Heart right ventricle (tissue), 16 donors: ENCODE results near the gene EIF6. TPM values are rescaled to one million over a fixed set of nuclear protein-coding genes. Genes with fewer than 3 reads are reported as not detected.

Source experiments
- ATAC-seq, 8 donors: fragments of 200-7000 bp; cut with Tn5 transposase; one replicate each; pipeline ENCODE4 v1.9.1; 2020; ENCODE audit warnings: mild to moderate bottlenecking in 8 of 8, moderate library complexity in 8 of 8, moderate number of reproducible peaks in 1 of 8
- DNase-seq, 2 donors: peaks; one replicate each; pipeline ENCODE4 v3.0.0-alpha.2; 2020
- H3K27ac ChIP-seq, 10 donors: fragments of 200-600 bp; sonication (generic) in 2 of 10; one replicate each; pipeline versions ENCODE4 v1.5.0 to v1.8.0; 2020 to 2022; ENCODE audit warnings: mild to moderate bottlenecking in 3 of 10
- H3K27me3 ChIP-seq, 7 donors: fragments of 200-600 bp; one replicate each; pipeline ENCODE4 v1.8.0; 2021 to 2022; ENCODE audit warnings: mild to moderate bottlenecking in 2 of 7
- H3K36me3 ChIP-seq, 9 donors: fragments of 200-600 bp; sonication (generic) in 1 of 9; one replicate each; pipeline versions ENCODE4 v1.5.0 to v1.8.0; 2020 to 2022; ENCODE audit warnings: mild to moderate bottlenecking in 2 of 9
- H3K4me1 ChIP-seq, 9 donors: fragments of 200-600 bp; sonication (generic) in 1 of 9; one replicate each; pipeline versions ENCODE4 v1.5.0 to v1.8.0; 2020 to 2022; ENCODE audit warnings: mild to moderate bottlenecking in 4 of 9
- H3K4me3 ChIP-seq, 10 donors: fragments of 200-600 bp; sonication (generic) in 2 of 10; one replicate each; pipeline versions ENCODE4 v1.5.0 to v1.8.0; 2020 to 2022; ENCODE audit warnings: mild to moderate bottlenecking in 7 of 10, moderate library complexity in 2 of 10
- H3K9me3 ChIP-seq, 11 donors: fragments of 200-600 bp in 10 of 11; sonication (generic) in 2 of 11; one replicate each; pipeline versions ENCODE4 v1.5.0 to v1.8.0; 2013 to 2022; ENCODE audit warnings: mild to moderate bottlenecking in 2 of 11, control low read depth in 1 of 11, moderate library complexity in 1 of 11
- CTCF ChIP-seq, 9 donors: fragments of 200-600 bp; sonication (generic) in 2 of 9; IDR thresholded peaks; one replicate each; pipeline versions ENCODE4 v1.5.0 to v1.8.0; 2021 to 2022; ENCODE audit warnings: antibody characterized with exemption in 9 of 9, mild to moderate bottlenecking in 5 of 9, moderate library complexity in 1 of 9
- WGBS, 2 donors: extraction: QIAGEN DNeasy Blood & Tissue Kit; methylation state at CpG; one replicate each; pipeline ENCODE4 v1.1.7; 2013; ENCODE audit warnings: inconsistent platforms in 1 of 2; 5-methylcytosine and 5-hydroxymethylcytosine counted together
- intact Hi-C, 10 donors: fragments of 100-400 bp; cut with DNase I; formaldehyde crosslinking; loops; one replicate each; pipeline versions ENCODE4 v1.11.1 to v1.14.2; 2022
- polyA plus RNA-seq, 2 donors: library from polyadenylated mRNA; stranded (reverse); fragments of 200-250 nt; gene quantifications; one replicate each; pipeline ENCODE4 v1.2.3, GENCODE V29; 2013
- total RNA-seq, 10 donors: library from RNA; stranded (reverse); fragmentation: NEBNext Ultra II Directional in 3 of 10; extraction: Animal tissue kit (Norgen Biotek cat#: 25700) in 3 of 10; gene quantifications; one replicate each; pipeline versions ENCODE4 v1.2.1 to v1.2.4, GENCODE V29; 2021 to 2023
- donor health status: Arrhythmogenic right ventricular cardiomyopathy.
- donor health status: ischemic (EF 13 %, LVEDD 7.1; RV severe dilation, severe dysfunction).
- donor health status: healthy with polysubstance abuse.
- donor health status: DM: no; HTN: yes; CAD: no.
- donor health status: DM: no; HTN: no; CAD: no.
- donor health status: ischemic (EF 25% LVEDD 6.9; RV normal size, moderate dysfunction).
- donor health status: ischemic (EF 25% LVEDD 5.7; RV mildly dilated, moderate dysfunction).
- donor health status: healthy.
- donor health status: DM: yes; HTN: yes; CAD: no.
- donor health status: Ischemic cardiomyopathy.
- donor health status: ischemic (EF 35%, LVEDD 5.7; RV mildly dilated, moderate dysfunction).
- donor health status: nonischemic (EF 11% LVEDD 7.7; RV severe dilation, severe dysfunction).
- donor health status: DM: yes; HTN: yes; CAD: no.
- donor health status: PGD.
- donor health status: ischemic (EF 29% LVEDD 5.4; RV normal size, mild dysfunction).
- donor health status: nonischemic (EF 23%, LVEDD 6.1; RV moderate dilation, normal function).

The EIF6 gene
- total and polyA plus RNA-seq, 12 donors = 28.2 to 155 (median 39.0) TPM

GRCh38 chr20:35295674-35296073 lies 11.1 kb upstream of the EIF6 start:
- intact Hi-C loops = no loop called here
- no peak overlapping the region for H3K27ac ChIP-seq
- DNase-seq (no peak), ATAC-seq (no peak)
- no peaks in the 10 kb centered on the region for H3K9me3 ChIP-seq
- 69 to 70% methylated on average over 8 of the region's 8 CpGs for WGBS, 2 donors
- no peak overlapping the region for H3K4me3 ChIP-seq
- no peaks in the 10 kb centered on the region for H3K36me3 ChIP-seq
- H3K4me1 ChIP-seq = peaks cover 0 to 8% (median 0%) of the 10 kb centered on the region in 9 donors
- no peak for TF ChIP-seq CTCF (IDR thresholded peaks at IDR 0.05)
- H3K27me3 ChIP-seq = peaks cover 0 to 21% (median 15%) of the 10 kb centered on the region in 7 donors

DNA sequence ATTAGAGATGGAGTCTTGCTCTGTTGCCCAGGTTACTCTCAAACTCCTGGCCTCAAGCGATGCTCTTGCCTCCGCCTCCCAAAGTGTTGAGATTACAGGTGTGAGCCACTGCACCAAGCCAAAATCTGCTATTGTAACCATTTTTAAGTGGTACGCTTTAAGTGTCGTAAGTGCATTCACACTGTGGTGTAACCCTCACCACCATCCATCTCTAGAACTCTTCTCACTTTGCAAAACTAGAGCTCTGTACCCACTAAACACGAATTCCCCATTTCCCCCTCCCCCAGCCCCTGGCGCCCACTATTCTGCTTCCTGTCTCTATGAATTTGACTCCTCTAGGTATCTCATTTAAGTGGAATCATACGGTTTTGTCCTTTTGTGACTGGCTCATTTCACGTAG lies 10.5 kb upstream of the EIF6 start:
- Histone ChIP-seq H3K4me3 (no peak overlapping the region), H3K9me3 (no peaks in the 10 kb centered on the region), H3K27ac (no peak overlapping the region), H3K36me3 (no peaks in the 10 kb centered on the region), H3K27me3 (peaks cover 0 to 21% (median 15%) of the 10 kb centered on the region in 7 donors), H3K4me1 (peaks cover 0 to 8% (median 0%) of the 10 kb centered on the region in 9 donors)
- intact Hi-C loops = no loop called here
- 69 to 85% methylated on average over 8 of the region's 8 CpGs for WGBS, 2 donors
- no peak for DNase-seq
- no peak for TF ChIP-seq CTCF (IDR thresholded peaks at IDR 0.05)
- no peak for ATAC-seq

DNA sequence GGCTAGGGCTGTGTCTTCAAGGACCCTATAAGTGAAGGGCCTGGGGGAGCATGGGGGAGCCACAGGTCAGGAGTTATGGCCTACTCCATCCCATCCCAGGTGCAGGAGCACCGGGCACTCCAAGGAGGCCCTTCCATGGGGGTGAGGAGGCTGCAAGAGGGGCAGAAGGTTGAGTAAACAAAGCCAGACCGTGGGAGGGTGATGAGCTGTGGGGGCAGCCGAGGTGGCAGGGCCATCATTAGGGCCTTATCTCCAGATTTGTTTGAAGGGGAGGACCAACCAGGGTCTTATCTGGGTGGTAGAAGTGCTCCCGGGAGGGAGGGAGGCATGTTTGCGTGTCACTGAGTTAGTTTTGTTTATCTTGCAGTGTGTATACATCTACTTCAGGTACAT lies 9.7 kb upstream of the EIF6 start:
- peaks cover 0 to 8% (median 0%) of the 10 kb centered on the region in 9 donors for H3K4me1 ChIP-seq
- 51 to 57% methylated on average over 5 of the region's 5 CpGs for WGBS, 2 donors
- intact Hi-C loops = no loop called here
- H3K27ac ChIP-seq = no peak overlapping the region
- no peaks in the 10 kb centered on the region for H3K36me3 ChIP-seq
- H3K4me3 ChIP-seq = no peak overlapping the region
- TF ChIP-seq CTCF (IDR thresholded peaks at IDR 0.05) = no peak
- H3K27me3 ChIP-seq = peaks cover 0 to 21% (median 15%) of the 10 kb centered on the region in 7 donors
- ATAC-seq (no peak), DNase-seq (no peak)
- no peaks in the 10 kb centered on the region for H3K9me3 ChIP-seq

DNA sequence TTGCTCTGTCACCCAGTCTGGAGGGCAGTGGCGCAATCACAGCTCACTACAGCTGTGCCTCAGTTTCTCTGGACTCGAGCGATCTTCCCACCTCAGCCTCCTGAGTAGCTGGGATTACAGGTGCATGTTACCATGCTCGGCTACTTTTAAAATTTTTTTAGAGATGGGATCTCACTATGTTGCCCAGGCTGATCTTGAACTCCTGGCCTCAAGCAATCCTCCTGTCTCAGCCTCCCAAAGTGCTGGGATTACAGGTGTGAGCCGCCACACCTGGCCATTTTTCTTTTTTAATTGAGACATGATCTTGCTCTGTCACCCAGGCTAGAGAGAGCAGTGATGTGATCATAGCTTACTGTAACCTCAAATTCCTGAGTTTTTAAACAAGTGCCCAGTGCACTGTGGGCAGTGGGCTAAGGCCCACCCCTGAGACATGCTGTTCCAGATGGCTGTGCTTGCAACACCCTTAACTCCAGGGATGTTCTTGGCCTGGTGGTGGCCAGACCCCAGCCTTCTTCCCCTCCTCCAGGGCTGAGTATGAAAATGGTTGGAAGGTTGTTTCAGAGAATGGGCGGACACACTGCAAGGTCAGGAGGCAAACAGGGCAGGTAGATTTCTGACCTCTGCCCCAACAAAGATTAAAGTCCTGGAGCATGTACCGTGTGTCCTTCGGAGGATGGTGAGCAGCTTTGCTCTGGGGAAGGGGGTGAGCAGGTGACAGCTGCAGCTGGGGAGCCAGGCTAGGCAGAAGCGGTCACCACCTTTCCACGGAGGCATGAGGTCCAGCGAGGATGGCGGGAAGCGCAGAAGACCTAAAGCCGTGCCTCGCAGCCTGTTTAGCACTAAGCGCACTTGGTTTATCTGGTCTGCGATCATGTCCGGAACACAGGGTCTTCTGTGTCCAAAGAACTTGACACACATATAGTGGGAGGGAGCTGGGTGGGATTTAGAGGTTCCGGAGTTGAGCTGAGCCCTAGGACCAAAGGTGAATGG lies 9.0 kb upstream of the EIF6 start:
- Histone ChIP-seq H3K9me3 (no peaks in the 10 kb centered on the region), H3K27me3 (peaks cover 0 to 21% (median 15%) of the 10 kb centered on the region in 7 donors), H3K4me1 (peaks cover 0 to 8% (median 0%) of the 10 kb centered on the region in 9 donors), H3K36me3 (no peaks in the 10 kb centered on the region), H3K4me3 (no peak overlapping the region), H3K27ac (no peak overlapping the region)
- intact Hi-C loops = no loop called here
- no peak for TF ChIP-seq CTCF (IDR thresholded peaks at IDR 0.05)
- ATAC-seq (no peak), DNase-seq (no peak)
- WGBS, 2 donors = 85 to 91% methylated on average over 19 of the region's 19 CpGs
